D341Med (cell line): ENCODE measurements around the gene SEC61A1.

ENCODE experiments used
- DNase-seq: peaks from one replicate; pipeline ENCODE4 v3.0.0; 2012; ENCODE audit warnings: low spot score

The SEC61A1 gene

GRCh38 chr3:128060473-128061381 is 8.5 kb downstream of the SEC61A1 start:
- no peak for DNase-seq

DNA sequence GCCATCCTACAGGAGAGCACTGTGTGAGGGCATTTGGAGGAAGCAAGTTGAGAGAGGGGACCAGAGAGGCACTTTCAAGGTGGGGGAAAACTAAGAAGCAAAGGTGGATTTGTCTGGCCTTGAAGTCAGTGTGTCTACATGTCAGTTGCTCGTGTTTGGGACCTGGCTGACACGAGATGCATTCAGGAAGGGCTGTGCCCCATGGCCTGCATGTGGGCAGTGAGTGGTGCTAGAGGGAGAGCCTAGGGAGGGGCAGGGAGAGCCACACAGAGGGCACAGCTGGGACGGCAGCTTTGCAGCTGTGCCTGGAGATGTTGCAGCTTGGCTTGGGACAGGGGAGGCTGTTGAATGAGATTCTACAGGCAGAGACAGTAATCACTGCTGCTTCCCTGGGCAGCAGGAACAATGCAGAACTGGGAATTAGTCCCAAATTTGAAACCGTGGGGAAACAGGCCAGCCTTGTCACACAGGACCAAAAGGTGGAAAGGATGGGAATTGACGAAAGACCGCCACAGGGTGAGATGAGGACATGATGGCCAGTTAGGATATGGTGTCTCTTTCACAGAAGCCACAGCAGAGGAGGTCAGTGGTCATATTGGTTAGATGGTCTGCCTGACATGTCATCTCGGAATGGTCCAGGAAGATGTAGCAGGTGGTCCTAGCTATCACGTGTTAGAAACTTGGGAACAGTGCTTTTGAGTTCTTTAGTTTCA is 10.0 kb downstream of the SEC61A1 start:
- DNase-seq, result no peak

DNA sequence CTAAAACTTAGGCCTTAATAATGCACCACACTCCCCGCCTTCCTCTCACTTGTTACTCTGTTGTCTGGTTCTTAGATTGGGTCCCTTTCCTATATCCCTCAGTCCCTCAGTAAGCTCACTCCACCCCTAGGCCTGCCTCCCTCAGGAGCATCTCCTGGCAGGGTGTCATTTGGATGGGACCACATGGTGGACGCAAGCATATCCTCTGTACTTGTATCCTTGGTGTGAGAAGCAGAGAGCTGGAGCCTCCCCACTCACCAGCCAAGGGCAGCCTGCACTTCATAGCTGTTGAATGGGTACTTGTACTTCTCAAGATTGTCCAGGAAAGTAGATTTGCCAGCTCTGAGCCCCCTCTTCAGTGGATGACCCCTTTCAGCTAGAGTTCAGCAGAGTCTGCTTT is 11.6 kb downstream of the SEC61A1 start:
- no peak for DNase-seq

DNA sequence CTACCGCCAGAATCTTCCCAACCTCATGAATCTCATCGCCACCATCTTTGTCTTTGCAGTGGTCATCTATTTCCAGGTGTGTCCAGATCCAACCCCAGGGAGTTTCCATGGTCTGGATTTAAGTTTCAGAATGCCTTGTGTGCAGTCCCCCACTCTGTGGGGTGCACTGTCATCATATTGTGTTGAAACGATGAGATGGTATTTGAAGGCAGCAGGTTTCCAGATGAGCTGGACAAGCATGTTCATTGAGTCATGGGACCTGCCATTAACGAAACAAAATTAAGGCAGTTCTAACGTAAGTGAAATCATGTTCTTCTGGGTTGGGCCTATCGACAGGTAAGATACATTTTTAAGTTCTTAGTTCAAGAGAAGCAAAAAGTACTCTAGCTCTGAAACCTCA is 12.7 kb downstream of the SEC61A1 start:
- no peak for DNase-seq

- no peak for DNase-seq
These were observed 13.9 kb downstream of the SEC61A1 start for GRCh38 chr3:128066114-128066513.

GRCh38 chr3:128066676-128067075 is 14.4 kb downstream of the SEC61A1 start:
- DNase-seq, result no peak

GRCh38 chr3:128067489-128067888 is 15.3 kb downstream of the SEC61A1 start:
- DNase-seq, result peak; percentile 34

DNA sequence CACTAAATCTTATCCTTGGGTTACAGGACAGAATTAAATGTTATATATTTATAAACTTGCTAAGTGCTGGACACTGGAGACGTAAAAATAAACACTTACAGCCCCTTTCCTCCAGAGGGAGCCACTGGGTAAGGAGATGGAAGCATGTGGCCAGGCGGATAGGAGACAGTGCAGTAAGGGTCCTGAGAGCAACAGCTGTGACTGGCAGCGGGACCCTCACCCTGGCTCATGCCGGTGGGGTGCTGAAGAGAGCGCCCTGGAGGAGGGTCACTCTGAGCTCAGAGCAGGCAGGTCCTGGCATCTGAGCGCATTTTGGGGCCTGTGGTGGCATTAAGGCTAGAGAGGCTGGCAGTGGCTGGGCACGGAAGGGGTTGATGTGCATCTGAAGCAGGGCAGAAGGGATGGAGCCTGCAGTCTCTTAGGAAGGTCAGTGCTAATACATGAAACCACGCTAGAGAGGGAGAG is 16.0 kb downstream of the SEC61A1 start:
- peak; percentile 75 for DNase-seq

- DNase-seq, result peak; percentile 22
These were observed 17.0 kb downstream of the SEC61A1 start for GRCh38 chr3:128069271-128069670.

DNA sequence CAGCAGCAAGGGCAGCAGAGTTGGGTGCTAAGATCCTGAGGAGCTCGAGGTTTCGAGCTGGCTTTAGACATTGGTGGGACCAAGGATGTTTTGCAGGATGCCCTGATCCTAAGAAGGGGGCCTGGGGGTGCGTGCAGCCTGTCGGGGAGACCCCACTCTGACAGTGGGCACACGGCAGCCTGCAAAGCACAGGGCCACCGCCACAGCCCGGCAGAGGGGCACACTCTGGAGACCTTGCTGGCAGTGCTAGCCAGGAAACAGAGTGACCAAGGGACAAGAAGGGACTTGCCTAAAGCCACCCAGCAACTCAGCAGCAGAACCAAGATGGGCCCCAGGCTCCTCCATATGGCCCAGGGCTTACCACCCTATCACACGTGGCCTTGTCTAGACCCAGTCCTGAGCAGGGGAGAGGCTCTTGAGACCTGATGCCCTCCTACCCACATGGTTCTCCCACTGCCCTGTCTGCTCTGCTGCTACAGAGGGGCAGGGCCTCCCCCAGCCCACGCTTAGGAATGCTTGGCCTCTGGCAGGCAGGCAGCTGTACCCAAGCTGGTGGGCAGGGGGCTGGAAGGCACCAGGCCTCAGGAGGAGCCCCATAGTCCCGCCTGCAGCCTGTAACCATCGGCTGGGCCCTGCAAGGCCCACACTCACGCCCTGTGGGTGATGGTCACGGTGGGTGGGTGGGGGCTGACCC is 18.8 kb downstream of the SEC61A1 start:
- DNase-seq, result peak; percentile 24

DNA sequence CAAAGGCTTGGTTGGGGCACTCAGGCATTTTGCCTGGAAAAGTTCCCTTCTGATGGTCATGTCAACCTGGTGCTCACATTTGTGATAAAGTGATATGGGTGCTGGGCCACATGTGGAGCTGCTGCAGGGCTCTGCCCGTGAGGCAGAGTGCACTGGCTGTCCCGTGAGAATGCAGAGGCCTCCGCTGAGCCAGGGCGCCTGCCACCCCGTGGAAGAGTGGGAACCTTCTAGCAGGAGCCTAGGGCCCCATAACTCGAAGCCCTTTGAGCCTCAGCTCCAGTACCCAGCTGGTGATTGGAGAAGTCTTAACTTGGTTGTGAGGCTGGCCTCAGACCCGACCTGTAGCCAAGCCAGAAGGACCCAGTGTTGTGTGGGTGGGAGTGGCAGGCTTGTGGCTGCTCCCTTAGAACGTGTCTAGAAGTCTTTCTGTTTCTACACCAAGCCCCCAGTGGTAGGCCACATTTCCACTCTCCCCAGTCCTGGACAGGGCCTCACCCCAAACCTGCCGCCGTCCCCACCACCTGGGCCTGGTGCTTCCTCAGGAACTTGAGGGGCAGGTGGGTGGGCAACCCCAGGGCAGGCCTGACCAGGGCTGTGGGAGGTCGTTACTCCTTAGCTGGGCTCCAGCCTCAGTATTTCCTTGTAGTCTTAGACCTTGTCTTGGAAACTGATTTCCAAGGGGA is 19.7 kb downstream of the SEC61A1 start:
- DNase-seq, result peak; percentile 34

DNA sequence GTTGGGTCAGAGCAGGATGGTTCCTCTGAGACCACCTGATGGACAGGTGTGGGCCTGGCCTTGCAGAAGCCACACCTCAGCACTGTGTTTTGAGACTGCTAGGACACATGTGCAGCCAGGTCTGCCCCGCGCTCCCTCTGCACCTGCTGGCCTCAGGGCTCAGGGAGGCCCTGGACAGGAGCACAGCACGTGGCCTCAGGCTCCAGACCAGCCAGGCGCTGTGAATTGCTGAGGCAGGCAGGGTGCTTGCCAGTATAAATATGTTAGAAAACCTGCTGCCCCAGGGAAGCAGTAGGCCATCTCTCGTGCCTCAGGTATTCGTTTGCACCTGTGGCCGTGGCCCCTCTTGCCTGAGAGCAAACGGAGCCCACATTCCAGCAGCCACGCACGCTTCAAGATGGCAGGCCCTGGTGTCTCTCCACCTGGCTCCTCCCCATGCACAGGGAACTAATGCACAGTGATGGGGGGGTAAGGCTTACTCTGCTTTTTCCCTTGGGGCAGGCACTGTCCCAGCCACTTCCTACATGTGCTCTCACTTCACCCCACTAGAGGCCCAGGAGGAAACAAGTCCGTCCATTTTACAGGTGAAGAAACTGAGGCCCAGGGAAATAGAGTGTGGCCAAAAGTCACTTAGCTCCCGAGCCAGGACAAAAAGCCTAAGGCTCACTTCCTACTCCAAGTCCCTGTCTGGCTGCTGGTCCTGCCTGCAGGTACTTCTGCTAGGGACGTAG is 20.4 kb downstream of the SEC61A1 start:
- no peak for DNase-seq

- peak; percentile 20 for DNase-seq
These were observed 21.0 kb downstream of the SEC61A1 start for GRCh38 chr3:128073185-128073725.

DNA sequence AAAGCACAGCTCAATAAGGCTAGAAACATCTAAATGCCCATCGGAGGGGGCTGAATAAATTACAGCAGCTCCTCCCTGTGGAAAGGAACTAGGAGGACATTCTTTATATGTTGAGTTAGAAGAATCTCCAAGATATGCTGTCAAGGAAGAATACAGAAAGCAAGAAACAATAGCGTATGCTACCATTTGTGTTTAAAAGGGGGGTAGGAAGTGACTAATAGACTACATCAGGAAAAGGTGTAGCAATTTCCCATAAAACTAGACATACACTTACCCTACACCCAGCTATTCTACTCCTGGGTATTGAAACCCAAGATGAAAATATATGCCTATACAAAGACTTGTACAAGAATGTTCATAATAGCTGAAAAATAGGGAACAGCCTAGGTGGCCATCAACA is 21.6 kb downstream of the SEC61A1 start:
- DNase-seq, result no peak

- DNase-seq, result no peak
These were observed 22.7 kb downstream of the SEC61A1 start for GRCh38 chr3:128074851-128075521.

DNA sequence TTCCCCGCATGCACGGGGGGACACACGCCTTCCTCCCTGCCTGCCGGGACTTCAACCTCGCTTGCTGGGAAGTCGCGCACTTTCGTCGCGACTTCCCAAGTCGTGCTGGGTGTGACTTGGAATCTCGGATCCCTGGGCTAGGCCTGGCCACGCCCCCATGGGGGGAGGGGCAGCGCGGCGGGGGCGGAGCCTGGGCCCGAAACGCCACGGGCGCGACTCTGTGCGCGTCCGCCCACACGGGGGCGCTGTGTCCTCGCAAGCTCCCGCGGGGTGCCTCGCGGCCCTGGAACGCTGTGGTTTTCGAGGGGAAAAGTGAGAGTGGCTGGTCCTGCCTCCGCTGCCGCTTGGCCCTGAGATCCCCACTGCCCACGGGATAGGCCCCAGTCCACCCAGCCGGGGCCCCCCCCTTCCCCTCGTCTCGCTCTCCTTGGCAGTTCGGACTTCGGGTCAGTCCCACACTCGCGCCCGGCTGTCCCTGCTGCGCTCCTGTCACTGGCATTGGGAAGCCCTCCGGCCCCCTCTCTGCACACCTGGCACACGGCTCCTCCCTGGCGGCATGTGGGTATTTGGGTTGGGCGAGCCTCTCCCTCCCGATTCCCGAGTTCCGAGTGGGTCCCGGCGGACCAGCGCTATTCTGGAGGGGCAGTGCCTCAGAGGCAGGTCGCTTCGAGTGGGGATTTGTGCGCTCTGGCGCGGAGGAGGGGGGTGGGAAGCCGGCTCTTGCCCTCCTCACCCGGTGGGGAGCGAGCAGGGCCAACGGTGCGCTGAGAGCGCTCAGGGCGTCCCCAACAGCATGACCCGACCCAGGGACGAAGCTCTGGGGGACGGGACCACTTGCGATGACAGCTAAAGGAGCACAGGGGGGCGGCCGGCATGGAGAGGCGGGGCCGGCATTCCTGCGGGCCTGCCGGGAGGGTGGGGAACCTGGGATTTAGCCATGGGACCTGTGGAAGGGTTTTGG is 23.6 kb downstream of the SEC61A1 start:
- no peak for DNase-seq

DNA sequence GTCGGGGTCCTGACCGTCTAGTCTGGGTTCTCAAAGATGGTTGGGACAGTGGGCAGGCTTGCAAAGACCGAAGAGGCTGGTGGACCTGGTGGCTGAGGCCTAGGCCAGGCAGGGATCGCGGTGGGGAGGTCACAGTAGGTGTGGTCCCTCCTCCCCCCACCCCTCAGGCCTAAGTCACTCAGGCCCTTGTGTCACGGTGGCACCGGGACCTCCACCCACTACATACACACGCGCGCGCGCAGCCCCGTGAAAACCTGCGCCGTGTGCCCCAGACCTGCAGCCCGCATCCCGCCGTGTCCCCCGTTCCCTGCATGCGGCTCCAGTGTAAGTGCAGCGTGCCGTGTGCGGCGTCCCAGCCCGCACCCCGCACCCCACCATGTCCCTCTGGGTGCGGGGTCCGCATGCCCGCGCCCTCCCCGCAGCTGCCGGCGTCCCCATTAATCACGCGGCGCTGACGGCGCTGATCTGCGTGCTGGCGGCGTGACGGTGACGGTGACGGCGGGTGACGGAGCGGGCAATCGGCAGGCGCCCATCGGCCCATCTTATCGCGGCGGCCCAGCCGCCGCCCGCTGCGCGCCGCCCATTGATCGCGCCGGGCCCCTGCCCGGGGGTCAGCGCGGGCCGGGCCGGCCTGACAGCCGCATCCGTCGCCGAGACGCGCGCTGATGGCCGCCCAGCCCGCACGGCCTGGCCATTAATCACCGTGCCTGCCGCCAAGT is 24.4 kb downstream of the SEC61A1 start:
- no peak for DNase-seq

DNA sequence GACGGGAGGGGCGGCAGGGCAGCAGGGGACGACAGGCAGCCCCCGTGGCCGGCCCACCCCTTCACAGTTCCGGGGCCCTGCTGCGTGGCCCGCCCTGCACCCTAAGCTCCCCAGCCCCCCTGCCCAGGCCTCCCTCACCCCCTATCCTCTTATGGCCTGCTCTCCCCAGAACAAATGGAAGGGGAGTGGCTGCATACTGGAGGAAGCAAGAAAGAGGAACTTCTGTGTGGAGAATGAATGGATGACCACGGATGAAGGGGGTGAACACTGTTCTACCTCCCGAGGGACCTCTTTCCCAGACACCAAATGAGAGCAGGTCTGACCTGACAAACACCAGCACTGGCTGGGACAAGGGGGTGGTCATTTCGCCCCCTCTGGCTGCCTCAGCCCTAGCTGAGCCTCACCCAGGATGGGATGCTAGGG is 25.0 kb downstream of the SEC61A1 start:
- no peak for DNase-seq

- no peak for DNase-seq
These were observed 25.4 kb downstream of the SEC61A1 start for GRCh38 chr3:128077665-128078064.
